Left ventricle myocardium inferior (tissue), 1 donor: Measurements from ENCODE around the gene LGI4. TPM values are rescaled to one million over a fixed set of nuclear protein-coding genes. Genes with fewer than 3 reads are reported as not detected.

ENCODE experiments used
- DNase-seq: peaks from one replicate; pipeline ENCODE4 v3.0.0-alpha.2; 2020
- H3K27ac ChIP-seq: fragments of 200-600 bp; replicated peaks from 2 replicates; pipeline ENCODE4 v1.8.0; 2021
- H3K27me3 ChIP-seq: fragments of 200-600 bp; 2 replicates; pipeline ENCODE4 v1.8.0; 2021; ENCODE audit warnings: low read depth
- H3K36me3 ChIP-seq: fragments of 200-600 bp; 2 replicates; pipeline ENCODE4 v1.8.0; 2021
- H3K4me1 ChIP-seq: fragments of 200-600 bp; 2 replicates; pipeline ENCODE4 v1.8.0; 2021
- H3K4me3 ChIP-seq: fragments of 200-600 bp; 2 replicates; pipeline ENCODE4 v1.8.0; 2021; ENCODE audit warnings: mild to moderate bottlenecking, moderate library complexity
- H3K9me3 ChIP-seq: fragments of 200-600 bp; replicated peaks from 2 replicates; pipeline ENCODE4 v1.8.0; 2021
- intact Hi-C: fragments of 100-400 bp; cut with micrococcal nuclease; formaldehyde crosslinking; loops from one replicate; pipeline ENCODE4 v1.11.0; 2022
- total RNA-seq: library from RNA; stranded (reverse); fragmentation: NEBNext Ultra II Directional; extraction: Animal tissue kit (Norgen Biotek cat#: 25700); gene quantifications from one replicate; pipeline ENCODE4 v1.2.1, GENCODE V29; 2021
- TF ChIP-seq, protein P1 (sequence below): fragments of 200-600 bp; IDR thresholded peaks from 2 replicates; pipeline ENCODE4 v1.8.0; 2021; ENCODE audit warnings: antibody characterized with exemption, mild to moderate bottlenecking, borderline replicate concordance
- donor health status: DM: no; HTN: yes; CAD: no; lungs with severe emphysema.

The LGI4 gene
- total RNA-seq, 1 donor from 2014 or later: 8.4 TPM

DNA sequence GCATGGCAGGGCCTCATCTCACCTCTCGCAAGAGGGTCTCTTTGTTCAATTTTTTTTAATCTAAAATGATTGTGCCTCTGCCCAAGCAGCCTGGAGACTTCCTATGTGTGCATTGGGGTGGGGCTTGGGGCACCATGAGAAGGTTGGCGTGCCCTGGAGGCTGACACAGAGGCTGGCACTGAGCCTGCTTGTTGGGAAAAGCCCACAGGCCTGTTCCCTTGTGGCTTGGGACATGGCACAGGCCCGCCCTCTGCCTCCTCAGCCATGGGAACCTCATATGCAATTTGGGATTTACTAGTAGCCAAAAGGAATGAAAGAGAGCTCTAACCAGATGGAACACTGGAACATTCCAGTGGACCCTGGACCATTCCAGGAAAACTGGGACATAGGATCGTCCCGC is 11.3 kb downstream of the LGI4 start:
- TF ChIP-seq, protein P1, sequence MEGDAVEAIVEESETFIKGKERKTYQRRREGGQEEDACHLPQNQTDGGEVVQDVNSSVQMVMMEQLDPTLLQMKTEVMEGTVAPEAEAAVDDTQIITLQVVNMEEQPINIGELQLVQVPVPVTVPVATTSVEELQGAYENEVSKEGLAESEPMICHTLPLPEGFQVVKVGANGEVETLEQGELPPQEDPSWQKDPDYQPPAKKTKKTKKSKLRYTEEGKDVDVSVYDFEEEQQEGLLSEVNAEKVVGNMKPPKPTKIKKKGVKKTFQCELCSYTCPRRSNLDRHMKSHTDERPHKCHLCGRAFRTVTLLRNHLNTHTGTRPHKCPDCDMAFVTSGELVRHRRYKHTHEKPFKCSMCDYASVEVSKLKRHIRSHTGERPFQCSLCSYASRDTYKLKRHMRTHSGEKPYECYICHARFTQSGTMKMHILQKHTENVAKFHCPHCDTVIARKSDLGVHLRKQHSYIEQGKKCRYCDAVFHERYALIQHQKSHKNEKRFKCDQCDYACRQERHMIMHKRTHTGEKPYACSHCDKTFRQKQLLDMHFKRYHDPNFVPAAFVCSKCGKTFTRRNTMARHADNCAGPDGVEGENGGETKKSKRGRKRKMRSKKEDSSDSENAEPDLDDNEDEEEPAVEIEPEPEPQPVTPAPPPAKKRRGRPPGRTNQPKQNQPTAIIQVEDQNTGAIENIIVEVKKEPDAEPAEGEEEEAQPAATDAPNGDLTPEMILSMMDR: no peak
- Histone ChIP-seq H3K36me3 (no peaks in the 10 kb centered on the region), H3K4me1 (peaks cover 36% of the 10 kb centered on the region), H3K27me3 (no peaks in the 10 kb centered on the region), H3K9me3 (no peaks in the 10 kb centered on the region), H3K27ac (peak overlapping the region; percentile 95), H3K4me3 (peak overlapping the region; percentile 79)
- peak; percentile 44 for DNase-seq
- intact Hi-C loops: no loop called here

DNA sequence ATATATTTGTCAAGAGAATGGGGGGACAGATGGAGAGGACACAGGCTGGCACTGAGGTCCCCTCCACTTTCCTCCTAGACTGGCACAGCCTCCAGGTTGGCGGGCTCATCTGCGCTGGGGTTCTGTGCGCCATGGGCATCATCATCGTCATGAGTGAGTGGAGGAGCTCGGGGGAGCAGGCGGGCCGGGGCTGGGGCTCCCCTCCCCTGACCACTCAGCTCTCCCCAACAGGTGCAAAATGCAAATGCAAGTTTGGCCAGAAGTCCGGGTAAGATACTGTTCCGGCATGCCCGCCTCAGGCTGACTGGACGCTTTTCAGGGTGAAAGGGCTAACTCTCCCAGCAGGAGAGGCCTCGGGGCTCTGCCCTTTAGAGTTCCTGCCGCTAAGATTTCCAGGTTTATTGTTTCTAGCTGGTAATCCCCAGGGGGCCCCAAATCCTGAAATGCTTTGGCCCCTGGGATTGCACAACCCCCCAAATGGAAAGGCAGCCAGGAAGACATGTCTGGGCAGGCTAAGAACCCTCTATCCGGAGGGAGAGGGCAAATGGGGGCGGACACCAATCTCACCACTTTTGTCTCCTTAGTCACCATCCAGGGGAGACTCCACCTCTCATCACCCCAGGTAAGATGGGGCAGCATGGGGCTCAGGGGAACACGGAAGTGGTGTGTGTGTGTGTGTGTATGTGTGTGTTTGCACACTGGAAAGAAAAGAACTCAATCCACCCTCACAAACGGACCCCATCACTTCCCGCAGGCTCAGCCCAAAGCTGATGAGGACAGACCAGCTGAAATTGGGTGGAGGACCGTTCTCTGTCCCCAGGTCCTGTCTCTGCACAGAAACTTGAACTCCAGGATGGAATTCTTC is 11.9 kb downstream of the LGI4 start:
- intact Hi-C loops: no loop called here

DNA sequence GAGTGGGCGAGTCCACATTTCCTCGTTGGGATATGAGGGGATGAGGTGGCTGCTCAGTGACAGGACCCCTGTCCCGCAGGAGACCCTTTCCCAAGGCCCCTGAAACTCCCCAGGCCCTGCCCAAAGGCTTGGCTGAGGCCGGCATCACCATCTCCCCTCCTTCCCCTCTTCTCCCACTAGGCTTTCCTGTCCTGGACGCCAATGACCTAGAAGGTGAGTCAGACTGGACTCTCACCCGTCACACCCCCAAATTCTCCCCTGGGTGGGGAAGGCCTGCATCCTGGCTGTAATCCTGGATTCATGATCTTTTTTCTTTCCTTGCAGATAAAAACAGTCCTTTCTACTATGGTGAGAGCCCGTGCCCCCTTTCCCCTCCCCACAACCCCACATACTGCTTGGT is 14.0 kb downstream of the LGI4 start:
- intact Hi-C loops: no loop called here
- TF ChIP-seq, protein P1: no peak
- no peak overlapping the region for H3K4me3 ChIP-seq
- H3K27me3 ChIP-seq: no peaks in the 10 kb centered on the region
- no peaks in the 10 kb centered on the region for H3K36me3 ChIP-seq
- DNase-seq: no peak
- H3K27ac ChIP-seq: peak overlapping the region; percentile 36
- H3K9me3 ChIP-seq: no peaks in the 10 kb centered on the region
- peaks cover 31% of the 10 kb centered on the region for H3K4me1 ChIP-seq

More for the DNA sequence above, 11.9 kb downstream of the LGI4 start:
- peak overlapping the region; percentile 95 for H3K27ac ChIP-seq
- no peaks in the 10 kb centered on the region for H3K9me3 ChIP-seq
- no peaks in the 10 kb centered on the region for H3K27me3 ChIP-seq
- H3K36me3 ChIP-seq: no peaks in the 10 kb centered on the region
- TF ChIP-seq, protein P1: no peak
- peak overlapping the region; percentile 79 for H3K4me3 ChIP-seq
- DNase-seq: no peak
- peaks cover 39% of the 10 kb centered on the region for H3K4me1 ChIP-seq

DNA sequence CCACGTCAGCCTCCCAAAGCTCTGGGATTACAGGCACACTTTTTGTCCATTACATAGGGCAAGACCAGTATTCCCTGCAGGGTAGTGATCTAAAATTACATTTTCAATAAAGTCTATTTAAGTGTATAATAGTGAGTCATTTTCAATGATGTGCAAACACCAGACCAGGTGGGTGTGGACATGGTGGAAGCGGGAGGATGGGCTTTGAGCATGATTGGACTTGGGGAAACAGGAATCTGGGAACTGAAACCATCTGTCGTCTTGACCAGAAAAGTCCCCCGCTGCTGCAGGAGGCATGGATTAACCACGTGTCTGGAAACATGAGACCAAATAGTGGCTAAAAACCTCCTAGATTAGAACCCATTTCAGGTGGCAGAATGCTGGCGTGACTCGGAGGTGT is 14.4 kb downstream of the LGI4 start:
- peaks cover 28% of the 10 kb centered on the region for H3K4me1 ChIP-seq
- intact Hi-C loops: no loop called here
- no peaks in the 10 kb centered on the region for H3K9me3 ChIP-seq
- peak overlapping the region; percentile 36 for H3K27ac ChIP-seq
- DNase-seq: no peak
- no peak overlapping the region for H3K4me3 ChIP-seq
- no peaks in the 10 kb centered on the region for H3K36me3 ChIP-seq
- no peaks in the 10 kb centered on the region for H3K27me3 ChIP-seq
- TF ChIP-seq, protein P1: no peak

DNA sequence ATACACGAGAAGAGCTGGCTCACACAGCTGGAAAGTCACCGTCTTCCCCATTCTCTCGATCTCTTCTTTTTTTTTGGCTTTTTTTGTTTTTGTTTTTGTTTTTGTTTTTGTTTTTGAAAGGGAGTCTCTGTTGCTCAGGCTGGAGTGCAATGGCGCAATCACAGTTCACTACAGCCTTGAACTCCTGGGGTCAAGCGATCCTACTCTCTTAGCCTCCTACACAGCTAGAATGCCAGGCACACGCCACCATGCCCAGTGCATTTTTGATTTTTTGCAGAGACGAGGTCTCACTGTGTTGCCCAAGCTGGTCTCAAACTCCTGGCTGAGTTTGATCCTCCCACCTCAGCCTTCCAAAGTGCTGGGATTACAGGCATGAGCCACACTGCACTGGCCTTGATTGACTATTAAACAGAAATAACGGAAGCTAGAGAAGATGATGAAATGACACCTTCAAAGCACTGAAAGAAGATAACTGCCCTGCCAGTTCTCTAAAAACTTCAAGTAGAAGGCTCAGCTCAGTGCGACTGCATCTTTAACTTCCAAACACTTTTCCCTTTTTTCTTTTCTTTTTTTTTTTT is 15.2 kb downstream of the LGI4 start:
- Histone ChIP-seq H3K27me3 (no peaks in the 10 kb centered on the region), H3K9me3 (no peaks in the 10 kb centered on the region), H3K36me3 (no peaks in the 10 kb centered on the region), H3K27ac (no peak overlapping the region), H3K4me1 (peaks cover 28% of the 10 kb centered on the region), H3K4me3 (no peak overlapping the region)
- TF ChIP-seq, protein P1: no peak
- no peak for DNase-seq
- intact Hi-C loops: no loop called here
